Activated naive CD8-positive, alpha-beta T cell (primary cell): Measurements from ENCODE around the gene ZFYVE9.
"Not testable (repeated sequence)": the region's sequence is repeated elsewhere in the genome, so short reads cannot be mapped to it uniquely, and the experiment has no call there.

Experiments used
- H3K27ac Mint-ChIP-seq: one replicate; pipeline ENCODE4 v1.8.0; 2021; ENCODE audit warnings: mixed read lengths
- H3K27me3 Mint-ChIP-seq: one replicate; pipeline ENCODE4 v1.8.0; 2021; ENCODE audit warnings: mixed read lengths
- H3K36me3 Mint-ChIP-seq: one replicate; pipeline ENCODE4 v1.8.0; 2021; ENCODE audit warnings: mixed read lengths
- H3K4me1 Mint-ChIP-seq: one replicate; pipeline ENCODE4 v1.8.0; 2021; ENCODE audit warnings: low read depth, mixed read lengths
- H3K4me3 Mint-ChIP-seq: one replicate; pipeline ENCODE4 v1.8.0; 2021; ENCODE audit warnings: mild to moderate bottlenecking, mixed read lengths
- H3K9me3 Mint-ChIP-seq: one replicate; pipeline ENCODE4 v1.8.0; 2021; ENCODE audit warnings: low read depth, mixed read lengths

ZFYVE9 gene

GRCh38 chr1:52368383-52369172 lies 226.7 kb downstream of the ZFYVE9 start:
- Mint-ChIP-seq H3K9me3 (no peaks in the 10 kb centered on the region), H3K36me3 (peaks cover 2% of the 10 kb centered on the region), H3K27me3 (no peaks in the 10 kb centered on the region), H3K4me3 (peak overlapping the region; percentile 79), H3K27ac (no peak overlapping the region), H3K4me1 (peaks cover 43% of the 10 kb centered on the region)

- not testable (repeated sequence) for H3K4me3 Mint-ChIP-seq, H3K36me3 Mint-ChIP-seq, H3K9me3 Mint-ChIP-seq, H3K27ac Mint-ChIP-seq, H3K27me3 Mint-ChIP-seq
- peaks cover 32% of the 10 kb centered on the region for H3K4me1 Mint-ChIP-seq
These were observed 228.0 kb downstream of the ZFYVE9 start for GRCh38 chr1:52369851-52370250.

GRCh38 chr1:52385376-52385775 lies 243.5 kb downstream of the ZFYVE9 start:
- H3K27ac Mint-ChIP-seq: no peak overlapping the region
- H3K4me3 Mint-ChIP-seq: no peak overlapping the region
- no peaks in the 10 kb centered on the region for H3K27me3 Mint-ChIP-seq
- no peaks in the 10 kb centered on the region for H3K4me1 Mint-ChIP-seq
- H3K9me3 Mint-ChIP-seq: no peaks in the 10 kb centered on the region
- H3K36me3 Mint-ChIP-seq: peaks cover 18% of the 10 kb centered on the region

GRCh38 chr1:52386458-52386857 lies 244.6 kb downstream of the ZFYVE9 start:
- H3K9me3 Mint-ChIP-seq: no peaks in the 10 kb centered on the region
- H3K36me3 Mint-ChIP-seq: peaks cover 18% of the 10 kb centered on the region
- H3K27ac Mint-ChIP-seq: no peak overlapping the region
- no peak overlapping the region for H3K4me3 Mint-ChIP-seq
- H3K27me3 Mint-ChIP-seq: no peaks in the 10 kb centered on the region
- H3K4me1 Mint-ChIP-seq: no peaks in the 10 kb centered on the region

- peaks cover 26% of the 10 kb centered on the region for H3K36me3 Mint-ChIP-seq
- H3K4me3 Mint-ChIP-seq: no peak overlapping the region
- H3K27me3 Mint-ChIP-seq: no peaks in the 10 kb centered on the region
- H3K27ac Mint-ChIP-seq: no peak overlapping the region
- H3K4me1 Mint-ChIP-seq: no peaks in the 10 kb centered on the region
- no peaks in the 10 kb centered on the region for H3K9me3 Mint-ChIP-seq
These were observed 251.3 kb downstream of the ZFYVE9 start for GRCh38 chr1:52393174-52393573.
